Sigmoid colon (tissue), 3 donors: ENCODE data around the gene UVRAG.

Source experiments
- POLR2A ChIP-seq, 2 donors: fragments of 450-650 bp; IDR thresholded peaks; one replicate each; pipeline ENCODE4 v1.6.1; 2016; ENCODE audit warnings: antibody characterized with exemption in 2 of 2, mild to moderate bottlenecking in 2 of 2, moderate library complexity in 2 of 2
- TF ChIP-seq, protein P1 (sequence below), 4 experiments: fragments of 450-650 bp in 3 of 4; fragments of 200-600 bp in 1 of 4; IDR thresholded peaks; one replicate each; pipeline ENCODE4 v1.5.1; 2016 to 2019; ENCODE audit warnings: antibody characterized with exemption in 4 of 4, mild to moderate bottlenecking in 3 of 4, moderate library complexity in 2 of 4

- TF ChIP-seq, protein P1, sequence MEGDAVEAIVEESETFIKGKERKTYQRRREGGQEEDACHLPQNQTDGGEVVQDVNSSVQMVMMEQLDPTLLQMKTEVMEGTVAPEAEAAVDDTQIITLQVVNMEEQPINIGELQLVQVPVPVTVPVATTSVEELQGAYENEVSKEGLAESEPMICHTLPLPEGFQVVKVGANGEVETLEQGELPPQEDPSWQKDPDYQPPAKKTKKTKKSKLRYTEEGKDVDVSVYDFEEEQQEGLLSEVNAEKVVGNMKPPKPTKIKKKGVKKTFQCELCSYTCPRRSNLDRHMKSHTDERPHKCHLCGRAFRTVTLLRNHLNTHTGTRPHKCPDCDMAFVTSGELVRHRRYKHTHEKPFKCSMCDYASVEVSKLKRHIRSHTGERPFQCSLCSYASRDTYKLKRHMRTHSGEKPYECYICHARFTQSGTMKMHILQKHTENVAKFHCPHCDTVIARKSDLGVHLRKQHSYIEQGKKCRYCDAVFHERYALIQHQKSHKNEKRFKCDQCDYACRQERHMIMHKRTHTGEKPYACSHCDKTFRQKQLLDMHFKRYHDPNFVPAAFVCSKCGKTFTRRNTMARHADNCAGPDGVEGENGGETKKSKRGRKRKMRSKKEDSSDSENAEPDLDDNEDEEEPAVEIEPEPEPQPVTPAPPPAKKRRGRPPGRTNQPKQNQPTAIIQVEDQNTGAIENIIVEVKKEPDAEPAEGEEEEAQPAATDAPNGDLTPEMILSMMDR (IDR thresholded peaks at IDR 0.05), result no peak
- no peak for TF ChIP-seq POLR2A (IDR thresholded peaks at IDR 0.05)
Observed at GRCh38 chr11:75850787-75851186, 35.8 kb downstream of the UVRAG start.
